GM20431 (cell line): Measurements from ENCODE around the gene CLDN12.

ENCODE experiments used
- in situ Hi-C: fragments of 300-500 bp; cut with MseI, MboI; formaldehyde crosslinking; loops from one replicate; pipeline ENCODE4 v1.15.0; 2020; ENCODE audit warnings: low sequenced_read_pairs; ENCODE audit not compliant: unreplicated experiment

CLDN12 gene

GRCh38 chr7:90403174-90404113 lies at the start of gene CLDN12:
Gene CLDN12, plus strand, starts transcription at chr7:90403461. Its CDS starts 9,216 bp downstream, at chr7:90412677.
- in situ Hi-C loops: loop anchor here (25.0 kb wide), 2 partner anchors 141 to 241 kb away; partner anchors contain the start of gene STEAP1

GRCh38 chr7:90383422-90383821 lies 19.8 kb upstream of the CLDN12 start:
- in situ Hi-C loops: no loop called here

DNA sequence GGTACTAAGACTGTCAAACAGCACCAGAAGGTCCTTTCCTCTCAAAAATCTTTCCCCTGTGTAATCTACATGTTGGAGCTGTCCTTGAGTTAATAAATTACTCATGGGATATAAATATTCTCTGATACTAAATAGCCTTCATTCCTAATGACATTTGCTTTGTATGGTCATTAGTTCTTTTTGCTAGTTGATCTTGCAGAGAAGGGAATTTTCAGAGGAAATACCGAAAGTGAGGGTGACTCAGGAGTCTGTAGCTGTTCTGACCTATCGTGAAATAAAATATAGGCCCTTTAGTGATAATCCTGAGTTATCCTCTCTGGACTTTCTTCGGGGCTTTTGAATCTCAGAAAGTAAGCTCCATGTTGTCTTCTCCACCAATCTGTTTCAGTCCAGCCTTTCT lies 19.4 kb upstream of the CLDN12 start:
- in situ Hi-C loops: no loop called here

DNA sequence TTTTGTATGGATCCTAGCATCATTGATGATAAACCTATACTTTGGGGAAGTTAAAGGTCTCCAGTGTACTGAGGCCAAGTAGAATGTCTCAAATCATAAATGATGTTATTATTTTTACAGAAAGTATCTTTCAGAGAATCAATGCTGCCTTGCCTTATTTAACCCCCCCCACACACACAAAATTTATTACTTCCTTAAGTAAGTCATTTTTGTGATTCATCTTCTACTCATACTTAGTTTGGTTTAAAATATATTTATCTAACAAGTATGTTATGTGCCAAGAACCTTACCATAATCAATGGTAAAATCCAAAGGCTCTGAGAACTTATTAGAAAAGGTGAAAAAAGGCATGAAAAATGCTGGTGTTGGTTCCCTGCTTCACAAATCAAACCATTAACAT lies 18.8 kb upstream of the CLDN12 start:
- in situ Hi-C loops: no loop called here

- in situ Hi-C loops: no loop called here
These were observed 15.6 kb upstream of the CLDN12 start for GRCh38 chr7:90387470-90388240.

DNA sequence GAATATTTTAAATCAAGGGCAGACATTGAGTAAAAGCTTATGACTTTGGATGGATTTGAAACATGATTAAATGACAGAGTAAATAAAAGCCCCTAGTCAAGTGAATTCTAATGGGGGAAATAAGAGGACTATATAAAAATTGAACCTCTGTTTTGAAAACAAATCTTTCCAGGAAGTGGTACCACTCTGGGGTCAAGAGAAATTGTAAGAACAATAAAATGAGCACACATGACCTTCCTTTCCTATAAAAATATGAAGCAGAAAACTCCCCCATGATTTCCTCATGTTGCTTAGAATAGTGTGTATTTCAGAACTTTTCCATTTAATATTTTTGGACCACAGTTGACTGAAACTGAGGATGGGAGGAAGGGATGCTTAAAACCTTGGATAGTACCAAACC lies 12.3 kb upstream of the CLDN12 start:
- in situ Hi-C loops: no loop called here

- in situ Hi-C loops: no loop called here
These were observed 11.8 kb upstream of the CLDN12 start for GRCh38 chr7:90391488-90391887.

DNA sequence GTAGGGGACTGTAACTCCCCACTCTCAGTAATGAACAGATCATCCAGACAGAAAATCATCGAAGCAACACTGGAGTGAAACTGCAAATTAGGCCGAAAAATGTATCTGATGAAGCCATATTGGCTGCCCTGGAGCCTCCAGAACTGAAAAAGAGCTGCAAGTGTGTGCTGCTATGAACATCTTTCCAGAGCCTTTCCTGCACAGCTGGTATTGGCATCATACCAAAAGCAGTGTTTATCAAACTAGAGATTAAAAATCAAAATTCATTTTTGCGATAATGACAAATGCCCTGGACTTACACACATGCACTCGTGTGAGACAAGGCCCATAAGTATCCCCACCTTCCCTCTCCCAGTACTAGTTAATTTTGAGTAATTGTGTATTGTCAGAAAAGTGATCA lies 6.8 kb upstream of the CLDN12 start:
- in situ Hi-C loops: no loop called here

DNA sequence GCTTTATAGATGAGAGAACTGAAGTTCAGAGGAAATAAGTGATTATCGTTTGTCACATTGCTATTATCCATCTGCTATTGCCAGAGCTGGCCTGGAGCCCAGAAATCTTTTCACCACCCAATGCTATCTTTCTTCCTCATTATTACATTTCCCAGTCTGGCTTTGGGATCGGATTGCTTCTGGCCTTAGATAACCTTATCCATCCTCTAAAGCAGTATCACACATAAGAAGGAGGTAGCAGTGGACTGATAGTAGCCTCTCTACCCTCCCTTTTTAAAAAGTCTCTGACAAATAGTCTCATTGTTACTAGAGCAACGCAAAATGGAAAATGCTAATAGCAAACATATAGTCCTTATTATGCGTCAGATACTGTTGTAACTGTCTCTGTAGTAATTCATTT lies 1.3 kb upstream of the CLDN12 start:
- in situ Hi-C loops: loop anchor here (25.0 kb wide), 2 partner anchors 140 to 240 kb away; partner anchors contain the start of gene STEAP1

DNA sequence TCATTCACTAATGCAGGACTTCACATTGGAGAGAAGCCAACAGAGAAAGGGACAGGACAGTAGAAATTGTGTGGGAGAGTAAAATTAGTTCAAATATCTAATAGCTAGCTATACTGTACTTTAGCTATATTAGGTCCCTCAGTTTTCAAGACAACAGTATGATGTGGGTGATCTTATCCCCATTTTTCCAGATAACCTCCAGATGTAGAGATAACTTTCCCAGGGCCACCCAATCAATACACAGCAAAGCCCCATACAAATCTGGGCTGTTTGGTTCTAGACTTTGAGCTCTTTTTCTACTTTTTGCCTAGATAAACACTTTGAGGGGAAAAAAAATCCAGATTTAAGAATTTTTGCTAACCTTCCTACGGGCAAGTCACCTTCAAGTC lies 482 bp upstream of the CLDN12 start:
- in situ Hi-C loops: loop anchor here (25.0 kb wide), 2 partner anchors 140 to 240 kb away; partner anchors contain the start of gene STEAP1

- in situ Hi-C loops: loop anchor here (25.0 kb wide), 2 partner anchors 142 to 242 kb away; partner anchors contain the start of gene STEAP1
These were observed 1.5 kb downstream of the CLDN12 start for GRCh38 chr7:90404777-90405176.

DNA sequence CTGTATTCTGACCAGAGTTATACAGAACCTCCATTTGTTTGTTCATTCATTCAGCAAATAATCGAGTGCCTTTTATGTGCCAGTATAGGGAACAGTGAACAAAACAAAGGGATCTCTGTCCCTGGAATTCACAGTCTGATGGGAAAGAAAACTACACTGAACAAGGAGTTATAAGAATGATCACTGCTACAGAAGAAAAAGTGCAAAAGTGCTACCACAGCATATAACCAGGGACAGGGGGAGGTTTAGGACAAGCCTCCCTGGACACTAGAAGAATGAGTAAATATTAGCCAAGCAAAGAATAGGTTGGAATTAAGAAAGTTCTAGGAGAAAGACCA lies 4.2 kb downstream of the CLDN12 start:
- in situ Hi-C loops: loop anchor here (25.0 kb wide), 2 partner anchors 145 to 245 kb away; partner anchors contain the start of gene STEAP1

- in situ Hi-C loops: loop anchor here (25.0 kb wide), 2 partner anchors 146 to 246 kb away; partner anchors contain the start of gene STEAP1
These were observed 4.9 kb downstream of the CLDN12 start for GRCh38 chr7:90408142-90408541.

GRCh38 chr7:90409667-90410066 lies 6.4 kb downstream of the CLDN12 start:
- in situ Hi-C loops: loop anchor here (25.0 kb wide), 2 partner anchors 147 to 247 kb away; partner anchors contain the start of gene STEAP1

- in situ Hi-C loops: loop anchor here (25.0 kb wide), 2 partner anchors 149 to 249 kb away; partner anchors contain the start of gene STEAP1
These were observed 8.2 kb downstream of the CLDN12 start for GRCh38 chr7:90411510-90411909.

- in situ Hi-C loops: loop anchor here (25.0 kb wide), 2 partner anchors 150 to 250 kb away; partner anchors contain the start of gene STEAP1
These were observed 9.4 kb downstream of the CLDN12 start for GRCh38 chr7:90412458-90413184.

DNA sequence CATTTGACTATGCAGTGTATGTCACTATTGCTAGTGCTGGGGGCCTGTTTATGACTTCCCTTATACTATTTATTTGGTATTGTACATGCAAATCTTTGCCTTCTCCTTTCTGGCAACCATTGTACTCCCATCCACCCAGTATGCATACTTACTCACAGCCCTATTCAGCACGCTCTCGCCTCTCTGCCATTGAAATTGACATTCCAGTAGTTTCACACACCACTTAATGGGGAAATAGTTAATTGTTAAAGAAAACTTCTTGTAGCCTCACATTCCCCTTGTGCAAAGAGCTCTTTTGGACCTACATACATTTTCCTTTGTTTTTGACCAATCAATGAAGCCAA lies 9.9 kb downstream of the CLDN12 start:
- in situ Hi-C loops: loop anchor here (25.0 kb wide), 2 partner anchors 151 to 251 kb away; partner anchors contain the start of gene STEAP1

DNA sequence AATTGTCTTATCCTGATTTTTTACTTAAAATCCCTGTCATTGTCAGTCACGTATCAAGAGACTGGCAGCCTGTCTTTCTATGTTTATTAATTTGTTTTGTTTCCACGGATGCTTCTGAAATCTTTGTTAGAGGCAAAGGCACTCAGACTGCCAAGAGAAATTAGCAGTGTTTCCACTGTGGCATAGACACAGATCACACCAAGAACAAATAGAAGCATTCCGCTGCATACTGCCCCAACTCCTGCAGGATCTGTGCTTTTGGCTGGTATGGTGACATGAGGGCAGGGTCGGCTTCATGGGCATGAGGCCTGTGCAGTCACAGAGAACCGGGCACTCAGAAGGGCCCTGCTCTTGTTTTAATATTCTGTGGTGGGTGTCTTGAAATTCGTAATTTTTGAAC lies 18.4 kb downstream of the CLDN12 start:
- in situ Hi-C loops: loop anchor here (25.0 kb wide), 2 partner anchors 159 to 259 kb away; partner anchors contain the start of gene STEAP1

DNA sequence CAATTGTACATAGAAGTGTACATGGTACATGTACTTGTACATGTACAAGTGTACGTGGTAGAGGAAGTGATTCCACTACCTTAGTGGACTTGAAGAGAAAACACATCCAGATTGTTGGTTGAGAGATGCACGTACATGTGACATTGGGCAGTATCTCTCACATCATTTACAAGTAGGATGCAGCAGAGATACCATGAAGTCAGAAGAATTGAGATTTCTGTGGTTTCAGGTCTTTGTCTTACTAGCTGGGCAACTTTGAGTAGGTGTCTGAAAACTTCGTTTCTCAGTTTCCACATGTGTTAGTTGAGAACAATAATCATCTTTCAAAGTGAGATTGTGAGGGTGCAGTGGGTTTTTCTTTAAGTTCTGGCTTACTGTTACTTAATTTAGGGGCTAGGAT lies 21.5 kb downstream of the CLDN12 start:
- in situ Hi-C loops: loop anchor here (25.0 kb wide), 2 partner anchors 162 to 262 kb away; partner anchors contain the start of gene STEAP1

GRCh38 chr7:90425376-90425775 lies 22.1 kb downstream of the CLDN12 start:
- in situ Hi-C loops: no loop called here
